Head of caudate nucleus (tissue), 42 donors: Measurements from ENCODE around the gene FAM168B.
"Not testable (repeated sequence)": the region's sequence is repeated elsewhere in the genome, so short reads cannot be mapped to it uniquely, and the experiment has no call there.

Experiments used
- DNase-seq, 42 donors: peaks; one replicate each; pipeline versions ENCODE4 v3.0.0 to v3.0.0-alpha.2; 2020 to 2021; ENCODE audit warnings: mixed read lengths in 7 of 42
- intact Hi-C: fragments of 100-400 bp; cut with DNase I; formaldehyde crosslinking; loops from one replicate; pipeline ENCODE4 v1.15.0; 2022

The FAM168B gene

DNA sequence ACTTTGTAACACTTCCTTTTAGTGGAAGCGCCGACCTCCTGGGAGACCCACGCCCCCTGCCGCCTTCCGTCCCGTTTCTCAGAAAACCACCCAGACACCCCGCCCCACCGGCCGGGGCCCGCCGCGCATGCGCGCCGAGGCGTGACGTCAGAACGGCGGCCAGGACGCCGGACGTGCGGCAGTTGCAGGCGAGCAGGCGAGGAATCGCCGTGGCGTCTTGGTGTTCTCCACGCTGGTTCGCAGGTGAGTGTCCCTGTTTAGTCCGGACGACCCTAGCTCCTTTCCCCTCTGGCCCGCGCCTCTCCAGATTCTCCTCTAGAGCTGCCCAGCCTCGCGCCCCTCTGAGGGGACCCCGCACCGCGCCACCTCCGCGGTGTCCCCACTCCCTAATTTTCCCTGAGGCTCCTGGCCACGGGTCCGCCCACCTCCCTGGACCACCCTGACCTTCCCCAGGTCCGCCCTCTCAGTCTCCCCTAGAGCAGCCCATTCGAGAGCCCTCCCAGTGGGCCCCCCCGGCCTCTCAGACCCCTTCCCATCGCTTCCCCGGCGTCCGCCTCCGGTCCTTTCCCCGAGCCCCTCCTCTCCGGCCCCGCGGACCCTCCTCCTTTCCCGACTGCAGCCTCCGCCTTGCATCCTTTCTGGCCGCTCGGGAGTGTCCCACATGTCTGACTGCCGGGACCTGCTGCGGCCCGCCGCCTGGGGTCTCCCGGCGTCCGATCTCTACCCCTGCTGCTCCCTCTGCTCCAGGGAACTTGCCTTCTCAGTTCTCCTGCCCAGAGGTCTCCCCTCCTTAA, 12.1 kb upstream of the FAM168B start, which contains the start of gene PLEKHB2:
TSS of gene PLEKHB2 (plus strand) at position 181 of the 794 bp plus-strand sequence. CDS start 15,606 bp downstream, outside the sequence.
- peak; percentile 82 to 98 (median 94) for DNase-seq
- intact Hi-C loops: no loop called here

DNA sequence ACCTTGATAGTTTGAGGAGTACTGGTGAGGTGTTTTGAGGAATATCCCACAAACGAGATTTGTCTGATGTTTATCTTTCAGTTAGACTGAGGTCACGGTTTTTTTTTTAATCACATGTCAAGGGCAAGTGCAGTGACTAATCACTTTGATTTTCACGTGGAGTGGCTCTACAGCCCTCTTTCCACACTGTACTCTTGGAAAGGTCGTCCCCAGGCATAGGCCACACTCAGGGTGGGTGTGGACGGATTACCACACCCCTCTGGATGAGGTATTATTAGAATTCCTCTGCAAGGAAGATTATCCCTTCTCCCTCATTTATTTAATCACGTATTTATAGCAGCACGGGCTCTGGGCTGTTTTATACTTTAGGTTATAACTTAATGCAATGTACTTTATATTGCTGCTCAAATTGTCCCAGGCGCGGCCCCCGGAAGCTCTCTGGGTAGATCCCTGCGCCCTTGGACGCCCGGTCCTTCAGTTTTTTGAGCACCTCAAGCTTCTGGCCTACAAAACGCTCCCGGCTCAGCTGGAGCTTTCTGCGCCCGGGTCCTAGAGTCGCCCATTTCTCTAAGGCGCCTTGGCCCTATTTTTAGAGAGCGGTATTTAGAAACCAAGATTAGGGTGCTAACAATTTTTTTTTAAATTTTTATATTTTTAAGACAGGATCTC, 11.4 kb upstream of the FAM168B start:
- peak in 11 of 42 donors; percentile 7 to 82 (median 20) for DNase-seq
- intact Hi-C loops: no loop called here

DNA sequence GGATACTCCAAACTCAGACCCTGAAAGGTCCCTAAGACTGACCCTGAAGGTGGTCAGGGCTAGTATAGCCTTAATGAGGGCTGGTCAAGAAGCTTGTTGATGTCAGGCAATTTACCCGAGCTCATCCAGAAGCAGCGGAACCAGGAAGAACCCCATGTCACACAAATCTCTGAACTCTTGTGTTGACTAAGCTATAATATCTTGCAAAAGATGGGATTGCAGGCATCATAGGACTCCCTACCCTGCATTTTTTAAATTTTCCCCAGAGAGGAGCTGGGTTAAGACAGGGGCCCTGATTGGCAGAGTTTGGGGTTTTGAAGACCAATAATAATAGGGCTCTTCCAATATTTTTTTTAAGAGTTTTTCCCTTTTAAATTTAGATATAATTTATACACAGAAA, 9.9 kb upstream of the FAM168B start:
- DNase-seq: peak in 1 of 42 donors; percentile 5
- intact Hi-C loops: no loop called here

DNA sequence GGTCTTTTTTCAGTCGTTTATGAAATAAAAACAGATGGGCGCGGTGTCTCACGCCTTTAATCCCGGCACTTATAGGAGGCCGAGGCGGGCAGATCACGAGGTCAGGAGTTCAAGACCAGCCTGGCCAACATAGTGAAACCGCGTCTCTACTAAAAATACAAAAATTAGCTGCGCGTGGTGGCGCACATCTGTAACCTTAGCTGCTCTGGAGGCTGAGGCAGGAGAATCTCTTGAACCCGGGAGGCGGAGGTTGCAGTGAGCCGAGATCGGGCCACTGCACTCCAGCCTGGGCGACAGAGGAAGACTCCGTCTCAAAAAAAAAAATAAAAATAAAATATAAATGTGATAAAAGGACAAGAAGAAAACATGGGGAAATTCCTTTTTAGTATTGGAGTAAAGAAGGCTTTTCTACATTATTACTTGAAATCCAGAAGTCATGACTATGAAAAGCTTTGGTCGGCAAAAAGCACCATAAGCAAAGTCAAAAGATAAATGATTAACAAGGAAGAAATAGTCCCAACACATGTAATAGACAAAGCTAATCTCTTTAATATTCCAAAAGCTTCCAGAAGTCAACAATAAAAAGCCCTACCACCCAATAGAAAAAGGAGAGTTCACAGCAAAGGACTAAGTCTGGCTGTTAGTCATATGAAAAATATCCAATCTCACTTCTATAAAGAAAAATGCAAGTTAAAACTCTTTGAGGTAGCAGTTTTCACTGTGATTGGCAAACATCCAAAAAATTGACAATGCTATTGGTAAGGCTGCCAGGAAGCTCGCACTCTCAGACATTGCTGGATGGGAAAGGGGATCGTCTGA, 1.4 kb upstream of the FAM168B start:
- no peak for DNase-seq
- intact Hi-C loops: loop anchor here (5.0 kb wide), 1 partner anchor 52 kb away; no protein-coding TSS in a partner anchor

DNA sequence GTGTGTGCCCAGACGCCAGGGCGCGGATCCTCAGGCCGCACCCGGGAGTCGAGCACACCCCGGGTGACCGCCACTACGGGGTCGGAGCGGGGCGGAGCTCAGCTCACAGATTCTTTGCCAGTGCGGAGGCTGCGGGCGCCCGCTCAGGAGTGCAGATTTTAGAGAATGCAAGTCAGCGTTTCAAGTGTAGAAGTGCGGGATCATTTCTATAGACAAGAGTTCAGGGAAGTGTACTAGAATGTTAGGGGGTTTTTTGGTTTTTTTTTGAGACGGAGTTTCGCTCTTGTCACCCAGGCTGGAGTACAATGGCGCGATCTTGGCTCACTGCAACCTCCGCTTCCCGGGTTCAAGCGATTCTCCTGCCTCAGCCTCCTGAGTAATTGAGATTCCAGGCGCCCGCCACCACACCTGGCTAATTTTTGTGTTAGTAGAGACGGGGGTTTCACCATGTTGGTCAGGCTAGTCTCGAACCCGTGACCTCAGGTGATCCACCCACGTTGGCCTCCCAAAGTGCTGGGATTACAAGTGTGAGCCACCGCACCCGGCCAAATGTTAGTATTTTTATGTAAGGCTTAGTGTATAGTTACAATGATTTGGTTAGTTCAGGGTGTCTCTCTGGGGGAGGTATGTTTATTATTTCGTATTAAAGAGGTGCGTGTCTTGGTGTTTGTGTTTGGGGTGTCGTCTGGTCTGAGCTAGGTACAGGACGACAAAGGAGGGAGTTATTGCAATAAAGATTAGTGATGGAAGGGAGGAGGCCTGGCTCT, 619 bp upstream of the FAM168B start:
- DNase-seq: peak in 34 of 42 donors; percentile 7 to 93 (median 78)
- intact Hi-C loops: loop anchor here (5.0 kb wide), 1 partner anchor 52 kb away; no protein-coding TSS in a partner anchor

DNA sequence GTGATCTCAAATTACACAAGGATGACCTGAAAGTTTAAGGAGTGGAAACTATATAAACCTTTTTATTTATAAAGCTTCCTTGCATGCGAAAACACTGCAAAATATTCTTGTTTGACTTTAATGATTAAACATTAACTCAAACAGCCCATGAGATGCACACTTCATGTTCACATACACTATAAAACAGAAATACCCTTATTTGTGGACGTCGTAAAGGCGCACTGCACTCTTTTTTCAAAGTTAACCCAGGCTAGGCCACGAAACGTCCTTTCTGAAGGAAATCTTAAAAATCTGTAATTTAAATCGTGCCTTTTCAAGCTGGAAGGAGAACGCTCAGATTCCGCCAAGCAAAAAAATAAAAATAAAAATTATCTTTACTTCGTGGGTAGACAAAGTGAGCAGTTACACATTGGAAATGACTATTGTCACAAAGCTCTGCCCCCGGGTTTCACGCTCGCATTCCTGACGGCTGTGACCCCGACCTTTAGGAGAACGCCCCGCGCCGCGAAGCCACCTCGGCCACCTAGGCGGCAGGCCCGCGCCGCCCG, 728 bp downstream of the FAM168B start:
- peak in 3 of 42 donors; percentile 9 to 22 (median 14) for DNase-seq
- intact Hi-C loops: loop anchor here (5.0 kb wide), 1 partner anchor 50 kb away; no protein-coding TSS in a partner anchor

DNA sequence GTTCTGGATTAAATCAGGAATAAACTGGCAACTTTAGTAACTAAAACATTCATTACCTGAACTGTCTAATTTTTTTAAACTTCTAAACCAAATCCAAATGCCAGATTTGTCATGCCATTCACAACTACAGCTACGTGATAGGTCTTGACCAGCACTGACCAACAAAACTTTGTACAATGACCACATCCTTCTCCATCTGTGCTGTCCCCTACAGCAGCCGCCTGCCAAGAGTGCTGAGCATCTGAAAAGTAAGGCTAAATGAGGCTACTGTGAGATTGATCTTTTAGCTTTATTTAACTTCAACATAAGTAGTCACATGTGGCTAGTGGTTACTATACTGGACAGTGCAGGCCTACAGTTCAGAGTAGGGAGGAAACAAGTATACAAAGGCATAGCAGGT, 7.6 kb downstream of the FAM168B start:
- no peak for DNase-seq
- intact Hi-C loops: no loop called here

DNA sequence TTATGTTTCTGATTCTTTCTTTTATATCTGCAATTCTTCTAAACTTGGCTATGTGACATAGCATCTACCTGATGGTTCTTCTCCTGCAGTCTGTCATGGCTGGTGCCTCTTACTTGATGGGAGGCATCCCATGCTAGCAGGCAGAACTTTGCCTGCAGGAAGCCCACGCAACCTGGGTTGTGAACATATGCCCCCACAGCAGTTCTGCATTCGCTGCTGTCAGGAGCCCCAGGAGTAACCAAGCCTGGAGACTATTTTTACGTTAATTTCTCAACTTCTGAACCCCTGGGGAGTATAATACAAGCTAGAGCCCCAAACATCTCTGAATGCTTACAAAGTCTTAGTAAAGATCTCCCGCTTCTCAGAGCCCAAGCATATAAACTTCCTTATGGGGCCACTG, 12.1 kb downstream of the FAM168B start:
- DNase-seq: peak in 37 of 42 donors; percentile 30 to 90 (median 65)
- intact Hi-C loops: no loop called here

DNA sequence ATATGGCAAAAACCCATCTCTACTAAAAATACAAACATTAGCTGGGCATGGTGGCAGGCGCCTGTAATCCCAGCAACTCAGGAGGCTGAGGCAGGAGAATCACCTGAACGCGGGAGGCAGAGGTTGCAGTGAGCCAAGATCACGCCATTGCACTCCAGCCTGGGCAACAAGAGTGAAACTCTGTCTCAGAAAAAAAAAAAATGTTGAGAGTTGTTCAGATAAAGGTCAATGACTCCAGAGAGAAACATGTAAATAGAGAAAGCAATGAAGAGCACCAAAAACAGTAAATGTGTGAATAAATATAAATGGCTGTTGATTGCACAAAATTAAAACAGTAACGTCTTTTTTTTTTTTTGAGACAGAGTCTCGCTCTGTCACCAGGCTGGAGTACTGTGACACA, 13.3 kb downstream of the FAM168B start:
- DNase-seq, intact Hi-C loops: not testable (repeated sequence)

DNA sequence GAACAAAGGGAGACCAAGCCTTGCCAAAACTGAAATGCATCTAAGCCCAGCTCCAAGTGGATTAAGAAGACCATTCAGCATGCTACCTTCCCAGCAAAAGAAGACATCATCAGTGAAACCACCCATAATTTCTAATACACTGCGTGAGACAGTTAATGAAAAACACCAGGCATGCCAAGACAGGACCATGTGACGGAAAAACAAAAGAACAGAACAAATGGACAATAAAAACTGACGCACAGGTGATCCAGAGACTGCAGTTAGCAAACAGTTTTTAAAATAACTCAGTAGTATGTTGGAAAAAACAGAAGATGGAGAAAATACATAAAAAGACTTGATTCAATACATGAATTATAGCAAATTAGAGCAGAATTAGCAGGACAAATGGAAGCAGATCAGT, 15.3 kb downstream of the FAM168B start:
- intact Hi-C loops: no loop called here
- DNase-seq: no peak

DNA sequence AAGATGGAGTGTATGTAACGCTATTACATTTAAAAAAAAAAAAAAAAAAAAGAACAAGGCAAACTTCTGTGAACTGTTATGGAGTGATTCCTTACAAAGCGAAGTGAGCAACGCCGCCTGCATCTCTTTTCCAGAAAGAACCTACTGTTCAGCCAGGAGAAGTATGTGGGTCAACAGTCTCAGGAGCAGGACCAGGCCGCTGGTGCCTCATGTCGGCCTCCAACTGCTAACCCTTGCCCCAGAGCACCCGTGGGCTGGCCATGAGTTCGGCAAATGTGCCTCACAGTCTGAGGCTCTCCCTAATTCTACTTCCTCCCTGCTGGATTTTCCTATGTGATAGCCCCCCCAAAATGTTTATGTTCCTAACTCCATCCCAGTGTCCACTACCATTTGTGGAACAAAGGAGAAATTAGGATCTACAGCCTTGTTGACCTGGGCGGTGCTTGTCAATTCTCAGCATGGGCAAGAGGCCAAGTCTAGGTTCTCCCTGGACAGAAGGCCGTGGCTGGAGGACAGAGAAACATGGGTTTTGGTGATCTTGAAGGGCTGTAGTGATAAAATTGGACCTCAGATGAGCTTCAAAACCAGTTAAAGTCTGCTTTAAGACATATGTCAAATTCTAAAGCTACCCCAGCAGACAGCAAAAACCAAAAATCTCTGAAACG, 15.9 kb downstream of the FAM168B start:
- intact Hi-C loops: no loop called here
- peak in 1 of 42 donors; percentile 27 for DNase-seq

DNA sequence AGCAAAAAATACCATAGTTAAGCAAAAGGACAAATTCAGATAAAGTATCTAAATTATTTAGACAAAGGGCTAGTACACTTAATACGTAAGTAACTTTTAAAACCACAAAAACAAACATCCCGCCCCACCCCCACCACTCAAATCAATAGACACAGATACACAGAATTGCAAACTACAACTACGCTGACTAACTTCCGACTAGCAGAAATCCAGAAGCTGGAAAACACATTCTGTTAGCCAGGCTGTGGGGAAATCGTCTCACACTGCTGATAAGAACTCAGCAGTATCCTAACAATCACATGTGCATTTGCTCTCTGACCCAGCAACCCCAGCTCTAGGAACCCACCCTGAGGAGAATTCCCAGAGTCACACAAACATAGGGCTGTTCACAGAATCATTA, 16.6 kb downstream of the FAM168B start:
- intact Hi-C loops: no loop called here
- peak in 1 of 42 donors; percentile 5 for DNase-seq

DNA sequence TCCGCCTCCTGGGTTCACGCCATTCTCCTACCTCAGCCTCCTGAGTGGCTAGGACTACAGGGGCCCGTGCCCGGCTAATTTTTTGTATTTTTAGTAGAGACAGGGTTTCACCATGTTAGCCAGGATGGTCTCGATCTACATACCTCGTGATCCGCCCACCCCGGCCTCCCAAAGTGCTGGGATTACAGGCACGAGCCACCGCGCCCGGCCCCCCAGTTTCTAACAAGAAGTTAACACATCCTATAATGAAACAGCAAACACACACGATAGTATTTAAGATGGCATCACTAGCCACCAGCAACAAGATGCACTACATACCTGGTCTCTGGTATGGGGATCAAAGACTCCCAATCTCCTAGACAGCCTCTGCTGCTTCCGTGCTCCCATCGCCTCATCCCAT, 17.7 kb downstream of the FAM168B start:
- DNase-seq: peak in 2 of 42 donors; percentile 11 to 18
- intact Hi-C loops: not testable (repeated sequence)

DNA sequence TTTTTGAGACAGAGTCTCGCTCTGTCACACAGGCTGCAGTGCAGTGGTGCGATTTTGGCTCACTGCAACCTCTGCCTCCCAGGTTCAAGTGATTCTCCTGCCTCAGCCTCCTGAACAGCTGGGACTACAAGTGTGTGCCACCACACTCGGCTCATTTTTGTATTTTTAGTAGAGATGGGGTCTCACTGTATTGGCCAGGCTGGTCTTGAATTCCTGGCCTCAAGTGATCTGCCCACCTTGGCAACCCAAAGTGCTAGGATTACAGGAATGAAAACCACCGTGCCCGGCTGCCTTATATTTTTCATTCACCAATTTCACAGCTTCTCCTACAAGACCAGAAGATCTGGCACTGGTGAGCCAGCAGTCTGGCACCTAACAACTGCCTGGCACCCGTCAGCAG, 25.1 kb downstream of the FAM168B start:
- peak in 1 of 42 donors; percentile 2 for DNase-seq
- intact Hi-C loops: not testable (repeated sequence)

DNA sequence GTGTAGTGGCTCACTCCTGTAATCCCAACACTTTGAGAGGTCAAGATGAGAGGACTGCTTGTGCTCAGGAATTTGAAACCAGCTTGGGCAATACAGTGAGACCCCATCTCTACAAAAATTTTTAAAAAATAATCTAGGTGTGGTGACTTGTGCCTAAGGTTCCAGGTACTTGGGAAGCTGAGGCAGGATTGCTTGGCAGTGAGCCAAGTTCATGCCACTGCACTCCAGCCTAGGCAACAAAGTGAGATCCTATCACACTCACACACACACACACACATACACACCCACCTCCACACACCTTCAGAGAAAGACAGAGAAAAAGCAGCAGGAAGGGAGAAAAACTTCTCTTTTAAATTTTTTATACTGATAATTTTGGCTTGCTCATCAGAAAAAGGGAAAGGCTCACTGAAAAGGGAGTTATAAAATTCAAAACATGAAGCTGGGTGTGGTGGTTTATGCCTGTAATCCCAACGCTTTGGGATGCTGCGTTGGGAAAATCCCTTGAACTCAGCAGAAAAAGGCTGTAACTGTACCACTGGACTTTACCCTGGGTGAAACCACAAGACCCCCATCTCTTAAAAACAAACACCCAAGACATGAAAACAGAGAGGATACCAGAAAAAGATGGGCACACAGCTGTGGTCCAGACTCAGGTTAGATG, 25.7 kb downstream of the FAM168B start:
- intact Hi-C loops: no loop called here
- DNase-seq: peak in 3 of 42 donors; percentile 30 to 57 (median 36)

DNA sequence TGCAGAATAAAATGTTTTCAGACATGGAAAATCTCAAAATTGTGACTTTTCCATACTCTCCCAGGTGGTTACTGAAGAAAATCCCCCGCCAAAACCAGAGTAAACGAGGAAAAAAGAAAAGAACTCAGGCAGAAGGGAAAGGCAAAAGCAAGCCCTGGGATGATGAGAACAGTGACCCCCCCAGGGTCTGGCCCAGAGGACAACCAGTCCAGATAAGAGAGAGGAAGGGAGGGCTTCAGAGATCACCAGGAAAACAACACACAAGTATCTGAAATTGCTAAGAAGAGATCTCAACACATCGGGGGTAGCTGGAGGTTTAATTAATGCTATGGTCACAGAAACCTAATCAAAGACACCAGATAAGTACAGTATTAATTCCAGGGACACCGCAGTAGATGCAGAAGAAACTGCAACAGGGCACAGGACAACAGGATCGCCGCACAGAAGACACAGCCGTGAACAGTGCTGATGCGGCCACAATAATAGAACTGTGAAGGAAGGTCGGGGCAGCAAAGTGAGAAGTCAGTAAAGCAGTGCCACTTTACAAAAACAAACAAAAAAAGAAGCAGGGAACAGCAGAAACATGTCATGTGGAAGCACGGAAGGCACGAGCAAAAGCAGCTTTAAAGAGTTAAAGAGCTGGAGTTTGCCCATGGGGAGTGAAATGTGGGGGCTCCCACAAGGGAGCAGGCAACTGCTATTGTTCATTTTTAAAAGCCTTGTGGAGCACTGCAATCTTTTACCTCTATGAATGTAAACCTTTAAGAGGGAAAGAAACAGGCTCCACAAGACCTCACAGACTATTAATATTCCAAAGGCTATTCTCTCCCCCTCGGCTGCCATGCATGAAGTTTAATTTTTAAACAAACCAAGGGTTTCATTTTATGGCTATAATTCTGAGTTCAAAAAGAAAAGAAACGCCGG, 28.4 kb downstream of the FAM168B start:
- intact Hi-C loops: no loop called here
- peak in 1 of 42 donors; percentile 24 for DNase-seq
